Colonic mucosa (tissue), 4 donors: ENCODE data around the gene SERP2. TPM values are rescaled to one million over a fixed set of nuclear protein-coding genes. Genes with fewer than 3 reads are reported as not detected.
A peak's percentile ranks its signal among the peaks of the same experiment; 100 is the strongest.

Source experiments
- DNase-seq: peaks from one replicate; pipeline ENCODE4 v3.0.0-alpha.2; 2020
- H3K27ac ChIP-seq: fragments of 200-600 bp; one replicate; pipeline ENCODE4 v1.8.0; 2021
- H3K27me3 ChIP-seq: fragments of 200-600 bp; one replicate; pipeline ENCODE4 v1.8.0; 2021
- H3K36me3 ChIP-seq: fragments of 200-600 bp; one replicate; pipeline ENCODE4 v1.8.0; 2021
- H3K4me1 ChIP-seq: fragments of 200-600 bp; one replicate; pipeline ENCODE4 v1.8.0; 2021; ENCODE audit warnings: mild to moderate bottlenecking
- H3K4me3 ChIP-seq: fragments of 200-600 bp; one replicate; pipeline ENCODE4 v1.8.0; 2021
- H3K9ac ChIP-seq, 2 donors: one replicate each; pipeline ENCODE4 v1.7.0; 2013; ENCODE audit warnings: control low read depth in 2 of 2, low read depth in 2 of 2, low read length in 2 of 2
- H3K9me3 ChIP-seq: fragments of 200-600 bp; one replicate; pipeline ENCODE4 v1.8.0; 2021
- intact Hi-C: fragments of 100-400 bp; cut with DNase I; formaldehyde crosslinking; loops from one replicate; pipeline ENCODE4 v1.14.1; 2022
- total RNA-seq, 2 donors: library from RNA; stranded (reverse); fragmentation: NEBNext Ultra II Directional in 1 of 2; extraction: Animal tissue kit (Norgen Biotek cat#: 25700) in 1 of 2; gene quantifications; one replicate each; pipeline ENCODE4 v1.2.1, GENCODE V29; 2021
- TF ChIP-seq, protein P1 (sequence below): fragments of 200-600 bp; IDR thresholded peaks from one replicate; pipeline ENCODE4 v1.8.0; 2022; ENCODE audit warnings: antibody characterized with exemption, mild to moderate bottlenecking
- donor health status: healthy.
- donor health status: DM: no; HTN: no; CAD: no.
- donor health status: DM: no; HTN: no; CAD: no.

The SERP2 gene
- total RNA-seq, 2 donors from 2014 or later, result 1.6 to 2.7 TPM

DNA sequence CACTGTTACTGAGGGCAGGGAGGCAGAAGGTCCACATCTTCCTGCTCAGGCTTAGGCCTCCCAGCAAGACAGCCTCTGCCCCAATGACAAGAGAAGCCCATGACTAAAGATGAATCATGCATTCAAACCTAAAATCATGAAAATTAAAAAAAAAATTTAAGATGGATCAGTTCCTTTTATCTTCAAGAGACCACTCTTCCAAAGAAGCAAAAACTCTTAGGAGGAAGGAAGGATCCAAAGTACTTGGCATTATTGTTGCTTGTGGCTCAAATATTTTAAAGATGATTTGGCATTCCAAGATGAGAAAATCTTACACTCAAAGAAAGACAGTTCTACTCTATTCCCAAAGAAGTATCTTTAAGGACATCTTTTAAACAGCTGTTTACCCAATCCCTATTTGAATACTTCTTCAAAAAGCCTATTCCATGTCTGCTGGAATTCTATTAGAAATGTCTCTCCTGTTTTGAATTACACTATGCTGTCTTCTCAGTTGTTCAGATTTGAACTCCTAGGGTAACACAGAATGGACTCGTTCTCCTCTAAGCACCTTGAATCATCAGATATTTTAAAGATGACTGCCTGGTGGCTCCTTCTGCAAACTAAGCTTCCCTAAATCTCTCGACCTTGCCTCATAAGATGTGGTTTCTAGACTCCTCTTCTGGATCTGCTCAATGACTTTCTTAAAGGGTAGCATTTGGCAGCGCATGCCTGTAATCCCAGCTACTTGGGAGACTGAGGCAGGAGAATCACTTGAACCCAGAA lies 7.0 kb downstream of the SERP2 start:
- Histone ChIP-seq H3K4me1 (no peaks in the 10 kb centered on the region), H3K9ac (no peak overlapping the region), H3K27me3 (no peaks in the 10 kb centered on the region), H3K36me3 (no peaks in the 10 kb centered on the region), H3K9me3 (no peaks in the 10 kb centered on the region), H3K4me3 (no peak overlapping the region), H3K27ac (peak overlapping the region; percentile 16)
- TF ChIP-seq, protein P1, sequence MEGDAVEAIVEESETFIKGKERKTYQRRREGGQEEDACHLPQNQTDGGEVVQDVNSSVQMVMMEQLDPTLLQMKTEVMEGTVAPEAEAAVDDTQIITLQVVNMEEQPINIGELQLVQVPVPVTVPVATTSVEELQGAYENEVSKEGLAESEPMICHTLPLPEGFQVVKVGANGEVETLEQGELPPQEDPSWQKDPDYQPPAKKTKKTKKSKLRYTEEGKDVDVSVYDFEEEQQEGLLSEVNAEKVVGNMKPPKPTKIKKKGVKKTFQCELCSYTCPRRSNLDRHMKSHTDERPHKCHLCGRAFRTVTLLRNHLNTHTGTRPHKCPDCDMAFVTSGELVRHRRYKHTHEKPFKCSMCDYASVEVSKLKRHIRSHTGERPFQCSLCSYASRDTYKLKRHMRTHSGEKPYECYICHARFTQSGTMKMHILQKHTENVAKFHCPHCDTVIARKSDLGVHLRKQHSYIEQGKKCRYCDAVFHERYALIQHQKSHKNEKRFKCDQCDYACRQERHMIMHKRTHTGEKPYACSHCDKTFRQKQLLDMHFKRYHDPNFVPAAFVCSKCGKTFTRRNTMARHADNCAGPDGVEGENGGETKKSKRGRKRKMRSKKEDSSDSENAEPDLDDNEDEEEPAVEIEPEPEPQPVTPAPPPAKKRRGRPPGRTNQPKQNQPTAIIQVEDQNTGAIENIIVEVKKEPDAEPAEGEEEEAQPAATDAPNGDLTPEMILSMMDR, result no peak
- intact Hi-C loops, result no loop called here
- no peak for DNase-seq

DNA sequence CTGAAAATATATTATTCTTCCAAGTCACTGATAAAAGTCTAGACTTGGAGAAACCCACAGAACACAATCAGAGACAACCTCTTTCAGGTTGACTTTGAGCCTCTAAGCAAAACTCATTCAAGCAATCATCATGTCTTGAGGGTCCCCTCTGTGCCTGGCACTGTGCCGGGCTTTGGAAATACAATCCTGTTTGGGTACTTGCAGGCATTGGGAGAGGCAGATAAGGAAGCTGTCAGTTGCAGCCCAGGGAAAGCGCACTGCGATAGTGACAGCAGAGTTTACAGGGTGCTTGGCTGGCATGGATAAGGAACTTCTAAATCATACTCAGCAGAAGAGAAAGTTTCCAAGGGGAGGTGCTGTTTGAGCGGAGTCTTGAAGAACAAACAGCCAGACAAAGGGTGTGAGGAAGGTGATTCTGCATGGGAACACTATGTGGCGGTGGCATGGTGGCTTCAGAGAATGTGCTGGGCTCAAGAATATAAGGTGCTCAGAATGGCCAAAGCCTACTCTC lies 9.1 kb downstream of the SERP2 start:
- Histone ChIP-seq H3K27me3 (no peaks in the 10 kb centered on the region), H3K9ac (peak overlapping the region in 1 of 2 donors; percentile 4), H3K9me3 (no peaks in the 10 kb centered on the region), H3K36me3 (no peaks in the 10 kb centered on the region), H3K27ac (peak overlapping the region; percentile 18), H3K4me3 (no peak overlapping the region), H3K4me1 (no peaks in the 10 kb centered on the region)
- DNase-seq, result no peak
- TF ChIP-seq, protein P1, result no peak
- intact Hi-C loops, result no loop called here

DNA sequence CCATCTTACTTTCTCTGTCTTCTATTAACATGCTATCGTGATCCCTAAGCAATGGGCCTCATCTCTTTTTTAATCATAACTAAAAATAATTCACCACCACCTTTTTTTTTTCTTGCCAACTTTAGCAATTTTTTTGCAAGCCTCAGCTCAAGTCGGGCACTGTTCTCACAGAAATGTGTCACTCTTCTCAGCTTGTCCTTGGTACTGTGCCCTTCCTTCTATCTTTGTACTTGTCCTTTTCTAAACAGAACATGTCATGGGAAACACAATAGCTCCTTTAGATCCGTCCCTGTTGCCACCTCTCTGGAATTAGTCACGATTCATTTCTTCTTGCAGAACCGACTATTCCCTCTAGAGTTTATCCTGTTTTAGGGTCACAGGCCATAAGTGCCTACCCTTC lies 10.3 kb downstream of the SERP2 start:
- DNase-seq, result no peak
- Histone ChIP-seq H3K27me3 (no peaks in the 10 kb centered on the region), H3K4me1 (no peaks in the 10 kb centered on the region), H3K9me3 (no peaks in the 10 kb centered on the region), H3K36me3 (no peaks in the 10 kb centered on the region), H3K4me3 (no peak overlapping the region), H3K27ac (no peak overlapping the region), H3K9ac (no peak overlapping the region)
- TF ChIP-seq, protein P1, result no peak
- intact Hi-C loops, result no loop called here

DNA sequence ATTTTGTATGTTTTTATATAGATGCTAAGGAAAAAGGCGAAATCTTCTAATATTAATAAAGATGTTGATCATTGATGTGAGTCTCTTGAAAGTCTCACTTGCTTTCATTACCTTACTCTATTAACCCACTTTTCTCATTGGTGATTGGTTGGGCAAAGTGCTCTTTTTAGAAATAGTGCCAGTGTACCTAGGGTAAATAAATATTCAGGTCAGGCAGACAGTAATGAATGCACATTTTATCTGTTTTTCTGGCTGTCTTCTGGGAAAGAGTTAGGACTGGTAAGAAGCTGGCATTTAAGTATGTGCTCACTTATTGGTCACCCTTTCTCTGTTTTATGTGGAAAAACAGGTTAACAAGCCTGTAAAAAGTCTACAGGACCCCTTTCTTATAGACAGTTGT lies 11.2 kb downstream of the SERP2 start:
- DNase-seq, result no peak
- Histone ChIP-seq H3K27me3 (no peaks in the 10 kb centered on the region), H3K9ac (no peak overlapping the region), H3K36me3 (no peaks in the 10 kb centered on the region), H3K9me3 (no peaks in the 10 kb centered on the region), H3K4me3 (no peak overlapping the region), H3K27ac (no peak overlapping the region), H3K4me1 (no peaks in the 10 kb centered on the region)
- intact Hi-C loops, result no loop called here
- TF ChIP-seq, protein P1, result no peak

DNA sequence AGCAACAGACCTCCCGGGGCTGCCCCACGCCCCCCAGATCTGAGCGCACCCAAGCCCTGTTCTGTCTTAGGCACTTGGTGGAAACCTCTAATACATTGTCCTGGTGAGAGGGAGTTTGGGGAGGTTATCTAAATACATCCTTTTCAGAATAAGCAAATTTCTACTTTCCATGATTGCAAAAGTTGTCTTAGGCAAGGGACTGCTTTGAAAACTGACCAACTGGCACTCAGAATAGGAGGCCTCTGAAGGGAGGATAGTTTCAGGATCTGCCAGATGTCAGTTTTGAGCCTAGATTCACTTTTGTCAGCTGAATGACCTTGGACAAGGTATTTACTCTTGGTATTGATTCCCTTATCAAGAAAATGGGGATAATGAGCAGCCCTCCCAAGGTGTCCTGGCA lies 11.8 kb downstream of the SERP2 start:
- no peaks in the 10 kb centered on the region for H3K27me3 ChIP-seq
- TF ChIP-seq, protein P1, result no peak
- H3K4me1 ChIP-seq, result no peaks in the 10 kb centered on the region
- H3K4me3 ChIP-seq, result no peak overlapping the region
- no peaks in the 10 kb centered on the region for H3K9me3 ChIP-seq
- no peak overlapping the region for H3K27ac ChIP-seq
- H3K9ac ChIP-seq, result no peak overlapping the region
- H3K36me3 ChIP-seq, result no peaks in the 10 kb centered on the region
- intact Hi-C loops, result no loop called here
- DNase-seq, result no peak
